GM12892 (cell line): ENCODE measurements around the gene WDR89.

Source experiments
- POLR2A ChIP-seq: IDR thresholded peaks from 2 replicates; pipeline ENCODE4 v1.6.1; 2011; ENCODE audit warnings: low read depth, low read length, control low read depth
- POLR2AphosphoS5 ChIP-seq: IDR thresholded peaks from 2 replicates; pipeline ENCODE4 v1.6.1; 2011; ENCODE audit warnings: low read depth, low read length, control low read depth
- TAF1 ChIP-seq: IDR thresholded peaks from 2 replicates; pipeline ENCODE4 v1.6.1; 2011; ENCODE audit warnings: low read depth, mild to moderate bottlenecking, control low read depth, low read length, borderline replicate concordance

GRCh38 chr14:63578300-63578699 lies 63.4 kb downstream of the WDR89 start:
- TF ChIP-seq POLR2A: no peak
- TF ChIP-seq TAF1: no peak
- TF ChIP-seq POLR2AphosphoS5: no peak
